Stimulated activated memory B cell treated with anti-CD40 and anti-IgM and Interleukin-4, amounts not matched to agents 10 μg/mL and 1 μg/mL and 100 μg/mL, for 72 hours (primary cell): ENCODE data around the gene ZCCHC7.
A peak's percentile ranks its signal among the peaks of the same experiment; 100 is the strongest.

Source experiments
- ATAC-seq: fragments of 150-1000 bp; cut with Tn5 transposase; 2 replicates; pipeline ENCODE4 v1.10.0; 2021
- H3K27ac Mint-ChIP-seq: one replicate; pipeline ENCODE4 v1.8.0; 2022; ENCODE audit warnings: mild to moderate bottlenecking, mixed read lengths
- H3K27me3 Mint-ChIP-seq: one replicate; pipeline ENCODE4 v1.8.0; 2022; ENCODE audit warnings: mixed read lengths
- H3K36me3 Mint-ChIP-seq: one replicate; pipeline ENCODE4 v1.8.0; 2022; ENCODE audit warnings: mixed read lengths
- H3K4me1 Mint-ChIP-seq: one replicate; pipeline ENCODE4 v1.8.0; 2022; ENCODE audit warnings: mixed read lengths
- H3K4me3 Mint-ChIP-seq: one replicate; pipeline ENCODE4 v1.8.0; 2022; ENCODE audit warnings: mild to moderate bottlenecking, moderate library complexity, mixed read lengths
- H3K9me3 Mint-ChIP-seq: one replicate; pipeline ENCODE4 v1.8.0; 2022; ENCODE audit warnings: mixed read lengths

Gene ZCCHC7

GRCh38 chr9:37327553-37327952 lies 207.2 kb downstream of the ZCCHC7 start:
- Mint-ChIP-seq H3K9me3 (no peaks in the 10 kb centered on the region), H3K4me3 (peak overlapping the region; percentile 48), H3K4me1 (peaks cover 44% of the 10 kb centered on the region), H3K27me3 (no peaks in the 10 kb centered on the region), H3K36me3 (no peaks in the 10 kb centered on the region), H3K27ac (peak overlapping the region; percentile 83)
- ATAC-seq = no peak

- no peaks in the 10 kb centered on the region for H3K27me3 Mint-ChIP-seq
- no peaks in the 10 kb centered on the region for H3K36me3 Mint-ChIP-seq
- no peak overlapping the region for H3K4me3 Mint-ChIP-seq
- peaks cover 36% of the 10 kb centered on the region for H3K4me1 Mint-ChIP-seq
- no peaks in the 10 kb centered on the region for H3K9me3 Mint-ChIP-seq
- ATAC-seq = no peak
- H3K27ac Mint-ChIP-seq = no peak overlapping the region
These were observed 208.3 kb downstream of the ZCCHC7 start for GRCh38 chr9:37328556-37329227.

DNA sequence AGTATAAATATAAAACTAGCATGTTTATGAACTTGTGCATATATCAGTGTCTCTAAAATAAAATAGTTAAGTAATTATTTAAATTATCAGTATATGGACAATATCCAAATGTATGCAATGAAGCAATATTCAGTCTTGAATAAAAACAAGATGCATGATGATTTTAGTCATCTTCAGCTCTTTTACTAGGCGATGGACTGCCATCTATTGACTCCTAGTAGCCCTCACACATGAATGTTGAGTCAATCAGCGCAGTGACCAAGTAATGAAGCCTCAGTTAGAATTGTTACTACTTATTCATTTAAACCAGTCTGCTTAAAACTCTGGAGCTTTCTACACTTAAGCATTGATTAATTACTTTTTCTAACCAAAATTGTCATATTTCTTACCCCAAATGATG lies 209.2 kb downstream of the ZCCHC7 start:
- peaks cover 27% of the 10 kb centered on the region for H3K4me1 Mint-ChIP-seq
- peak; percentile 58 for ATAC-seq
- H3K27ac Mint-ChIP-seq = no peak overlapping the region
- H3K36me3 Mint-ChIP-seq = no peaks in the 10 kb centered on the region
- H3K4me3 Mint-ChIP-seq = no peak overlapping the region
- no peaks in the 10 kb centered on the region for H3K27me3 Mint-ChIP-seq
- H3K9me3 Mint-ChIP-seq = no peaks in the 10 kb centered on the region

DNA sequence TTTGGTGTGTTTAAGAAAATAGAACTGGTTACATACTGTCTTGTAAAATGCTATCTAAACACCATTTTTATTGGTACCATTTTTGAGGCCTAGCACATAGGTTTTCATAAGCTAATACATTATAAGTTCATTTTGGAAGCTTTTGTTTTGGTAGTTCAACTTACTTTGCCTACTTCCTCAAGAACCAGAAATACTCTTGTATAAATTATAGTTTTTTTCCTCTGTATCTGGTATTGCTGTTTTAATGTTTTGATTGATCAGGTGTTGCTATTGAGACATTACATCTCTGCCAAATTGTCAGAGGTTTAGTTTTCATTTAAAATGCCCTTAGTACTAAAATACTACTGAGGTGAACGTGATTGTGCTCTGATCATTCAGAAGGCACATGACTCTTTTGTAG lies 211.5 kb downstream of the ZCCHC7 start:
- H3K9me3 Mint-ChIP-seq = no peaks in the 10 kb centered on the region
- no peaks in the 10 kb centered on the region for H3K27me3 Mint-ChIP-seq
- peaks cover 29% of the 10 kb centered on the region for H3K4me1 Mint-ChIP-seq
- no peak for ATAC-seq
- H3K27ac Mint-ChIP-seq = peak overlapping the region; percentile 40
- no peaks in the 10 kb centered on the region for H3K36me3 Mint-ChIP-seq
- H3K4me3 Mint-ChIP-seq = no peak overlapping the region

GRCh38 chr9:37332578-37332977 lies 212.2 kb downstream of the ZCCHC7 start:
- Mint-ChIP-seq H3K27me3 (no peaks in the 10 kb centered on the region), H3K4me1 (peaks cover 28% of the 10 kb centered on the region), H3K4me3 (no peak overlapping the region), H3K36me3 (no peaks in the 10 kb centered on the region), H3K9me3 (no peaks in the 10 kb centered on the region), H3K27ac (no peak overlapping the region)
- no peak for ATAC-seq

DNA sequence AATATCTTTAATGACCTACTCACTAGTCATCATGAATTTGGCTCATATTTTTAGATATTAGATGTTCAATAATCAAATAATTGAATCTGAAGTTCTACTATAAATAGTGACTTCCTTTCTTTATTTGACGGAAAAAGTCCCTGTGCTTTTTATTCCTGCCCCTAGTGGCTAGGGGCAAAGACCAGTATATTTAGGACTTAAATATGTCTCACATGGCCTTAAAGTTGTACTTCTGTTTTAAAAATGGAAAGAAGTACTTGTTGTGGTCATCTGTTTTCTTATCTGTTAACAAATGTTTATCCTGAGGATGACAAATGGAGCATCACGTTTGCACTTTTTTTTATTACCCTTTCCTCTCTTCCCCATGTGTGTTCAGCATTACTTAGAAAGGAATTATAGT lies 212.9 kb downstream of the ZCCHC7 start:
- Mint-ChIP-seq H3K4me3 (no peak overlapping the region), H3K36me3 (peaks cover 6% of the 10 kb centered on the region), H3K4me1 (peaks cover 30% of the 10 kb centered on the region), H3K9me3 (no peaks in the 10 kb centered on the region), H3K27me3 (no peaks in the 10 kb centered on the region), H3K27ac (no peak overlapping the region)
- no peak for ATAC-seq

GRCh38 chr9:37335238-37335637 lies 214.9 kb downstream of the ZCCHC7 start:
- no peak for ATAC-seq
- Mint-ChIP-seq H3K27me3 (no peaks in the 10 kb centered on the region), H3K4me3 (no peak overlapping the region), H3K27ac (no peak overlapping the region), H3K36me3 (peaks cover 10% of the 10 kb centered on the region), H3K9me3 (no peaks in the 10 kb centered on the region), H3K4me1 (peaks cover 36% of the 10 kb centered on the region)

DNA sequence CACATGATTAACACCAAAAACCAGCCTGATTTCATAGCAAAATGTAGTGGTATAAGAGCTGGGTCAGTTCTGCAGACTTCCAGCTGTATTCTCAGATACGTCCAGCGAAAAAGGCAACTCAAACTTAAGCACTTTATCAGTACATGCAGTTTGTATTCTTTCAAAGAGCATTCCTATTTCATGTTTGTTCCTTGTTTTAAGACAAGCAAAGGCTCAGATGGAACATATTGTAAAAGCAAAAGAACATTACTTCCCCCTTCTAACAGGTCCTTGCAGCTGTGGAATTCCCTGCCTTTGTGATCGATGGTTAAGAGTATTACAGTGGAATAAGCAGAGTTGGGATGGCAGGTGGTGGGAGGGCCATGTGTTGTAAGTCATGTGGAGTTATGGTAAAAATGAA lies 215.8 kb downstream of the ZCCHC7 start:
- no peak for ATAC-seq
- peak overlapping the region; percentile 76 for H3K27ac Mint-ChIP-seq
- H3K4me1 Mint-ChIP-seq = peaks cover 36% of the 10 kb centered on the region
- H3K9me3 Mint-ChIP-seq = no peaks in the 10 kb centered on the region
- peaks cover 10% of the 10 kb centered on the region for H3K36me3 Mint-ChIP-seq
- H3K4me3 Mint-ChIP-seq = no peak overlapping the region
- no peaks in the 10 kb centered on the region for H3K27me3 Mint-ChIP-seq

GRCh38 chr9:37337301-37337890 lies 217.0 kb downstream of the ZCCHC7 start:
- no peak for ATAC-seq
- H3K9me3 Mint-ChIP-seq = no peaks in the 10 kb centered on the region
- H3K27ac Mint-ChIP-seq = peak overlapping the region; percentile 76
- H3K36me3 Mint-ChIP-seq = peaks cover 10% of the 10 kb centered on the region
- H3K4me3 Mint-ChIP-seq = peak overlapping the region; percentile 35
- peaks cover 29% of the 10 kb centered on the region for H3K4me1 Mint-ChIP-seq
- H3K27me3 Mint-ChIP-seq = no peaks in the 10 kb centered on the region

- peaks cover 29% of the 10 kb centered on the region for H3K4me1 Mint-ChIP-seq
- no peaks in the 10 kb centered on the region for H3K9me3 Mint-ChIP-seq
- peak overlapping the region; percentile 35 for H3K4me3 Mint-ChIP-seq
- ATAC-seq = no peak
- H3K36me3 Mint-ChIP-seq = peaks cover 10% of the 10 kb centered on the region
- peak overlapping the region; percentile 76 for H3K27ac Mint-ChIP-seq
- no peaks in the 10 kb centered on the region for H3K27me3 Mint-ChIP-seq
These were observed 217.8 kb downstream of the ZCCHC7 start for GRCh38 chr9:37338218-37338617.

DNA sequence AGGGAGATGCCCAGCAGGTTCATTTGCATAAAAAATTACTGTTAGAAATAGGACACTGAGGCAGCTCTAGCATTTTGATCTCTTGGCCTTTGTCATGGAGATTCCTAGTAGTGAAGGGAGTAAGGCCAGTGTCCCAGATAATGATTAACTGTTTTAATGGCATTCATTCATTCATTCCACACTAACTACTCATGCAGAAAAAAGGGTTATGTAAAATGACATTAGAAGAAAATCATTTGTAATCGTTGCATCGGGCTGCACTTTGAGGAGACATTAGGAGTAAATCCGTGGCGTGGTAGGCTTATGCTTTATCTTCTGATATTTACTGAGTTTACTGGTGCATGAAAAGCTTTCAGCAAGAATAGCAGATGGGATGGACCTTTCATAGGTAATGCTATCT lies 219.5 kb downstream of the ZCCHC7 start:
- Mint-ChIP-seq H3K36me3 (peaks cover 19% of the 10 kb centered on the region), H3K4me1 (peaks cover 29% of the 10 kb centered on the region), H3K27ac (no peak overlapping the region), H3K4me3 (no peak overlapping the region), H3K9me3 (no peaks in the 10 kb centered on the region), H3K27me3 (no peaks in the 10 kb centered on the region)
- ATAC-seq = no peak

DNA sequence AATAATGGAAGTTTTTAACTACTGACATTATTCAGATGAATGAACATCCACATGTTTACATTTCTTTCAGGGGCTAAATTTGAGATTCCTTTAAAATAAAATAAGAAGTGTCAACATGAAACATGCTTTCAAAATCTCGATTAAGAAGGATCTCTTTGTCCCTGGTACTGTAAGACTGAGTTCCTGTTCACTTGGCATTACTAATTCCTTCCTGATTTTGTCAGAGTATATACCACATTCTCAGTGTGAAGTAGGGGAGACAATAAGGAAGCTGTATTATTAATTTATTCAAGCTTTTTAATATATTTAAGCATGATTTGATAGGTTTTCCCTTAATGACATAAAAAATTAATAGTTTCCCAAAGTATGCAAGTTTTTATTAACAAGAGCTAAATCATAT lies 220.6 kb downstream of the ZCCHC7 start:
- no peak overlapping the region for H3K27ac Mint-ChIP-seq
- H3K4me1 Mint-ChIP-seq = peaks cover 28% of the 10 kb centered on the region
- H3K36me3 Mint-ChIP-seq = peaks cover 22% of the 10 kb centered on the region
- H3K4me3 Mint-ChIP-seq = no peak overlapping the region
- H3K9me3 Mint-ChIP-seq = no peaks in the 10 kb centered on the region
- H3K27me3 Mint-ChIP-seq = no peaks in the 10 kb centered on the region
- no peak for ATAC-seq

GRCh38 chr9:37341704-37342103 lies 221.3 kb downstream of the ZCCHC7 start:
- H3K36me3 Mint-ChIP-seq = peaks cover 22% of the 10 kb centered on the region
- H3K4me3 Mint-ChIP-seq = no peak overlapping the region
- no peak overlapping the region for H3K27ac Mint-ChIP-seq
- no peaks in the 10 kb centered on the region for H3K9me3 Mint-ChIP-seq
- H3K4me1 Mint-ChIP-seq = peaks cover 21% of the 10 kb centered on the region
- no peaks in the 10 kb centered on the region for H3K27me3 Mint-ChIP-seq
- no peak for ATAC-seq

GRCh38 chr9:37342493-37342892 lies 222.1 kb downstream of the ZCCHC7 start:
- no peaks in the 10 kb centered on the region for H3K27me3 Mint-ChIP-seq
- no peaks in the 10 kb centered on the region for H3K9me3 Mint-ChIP-seq
- peaks cover 14% of the 10 kb centered on the region for H3K4me1 Mint-ChIP-seq
- H3K4me3 Mint-ChIP-seq = no peak overlapping the region
- ATAC-seq = no peak
- no peak overlapping the region for H3K27ac Mint-ChIP-seq
- peaks cover 22% of the 10 kb centered on the region for H3K36me3 Mint-ChIP-seq

DNA sequence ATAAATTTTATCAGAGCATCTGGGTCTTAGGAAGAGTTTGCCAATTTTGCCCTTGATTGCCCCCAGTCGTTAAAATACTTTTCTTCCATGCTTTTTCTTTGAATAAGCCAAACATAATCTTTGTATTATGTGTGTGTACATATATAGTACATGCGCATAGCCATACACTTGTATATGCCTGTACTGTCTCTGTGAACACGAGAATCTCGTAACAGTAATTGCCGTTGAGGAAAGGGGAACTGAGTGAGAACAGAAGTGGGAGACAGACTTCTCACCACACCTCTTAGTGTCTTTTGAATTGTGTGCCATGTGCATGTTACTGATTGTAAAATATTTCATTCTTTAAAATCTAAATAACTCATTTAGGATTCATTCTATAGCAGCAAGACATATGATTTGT lies 222.5 kb downstream of the ZCCHC7 start:
- Mint-ChIP-seq H3K27me3 (no peaks in the 10 kb centered on the region), H3K4me3 (no peak overlapping the region), H3K9me3 (no peaks in the 10 kb centered on the region), H3K27ac (no peak overlapping the region), H3K4me1 (peaks cover 14% of the 10 kb centered on the region), H3K36me3 (peaks cover 23% of the 10 kb centered on the region)
- ATAC-seq = peak; percentile 67

DNA sequence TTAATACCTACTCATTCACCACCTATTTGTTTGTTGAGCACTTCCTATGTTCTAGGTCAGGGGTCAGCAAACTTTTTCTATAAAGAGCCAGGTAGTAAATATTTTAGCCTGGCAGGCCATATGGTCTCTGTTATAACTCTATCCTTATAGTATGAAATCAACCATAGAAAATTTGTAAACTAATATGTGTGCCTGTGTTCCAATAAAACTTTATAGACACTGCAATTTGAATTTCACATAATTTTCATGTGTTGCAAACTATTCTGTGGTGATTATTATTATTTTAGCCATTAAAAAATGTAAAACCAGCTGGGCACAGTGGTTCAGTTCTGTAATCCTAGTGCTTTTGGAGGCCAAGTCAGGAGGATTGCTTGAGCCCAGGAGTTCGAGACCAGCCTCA lies 223.3 kb downstream of the ZCCHC7 start:
- ATAC-seq = no peak
- H3K27me3 Mint-ChIP-seq = no peaks in the 10 kb centered on the region
- H3K9me3 Mint-ChIP-seq = no peaks in the 10 kb centered on the region
- H3K4me1 Mint-ChIP-seq = peaks cover 14% of the 10 kb centered on the region
- no peak overlapping the region for H3K27ac Mint-ChIP-seq
- no peak overlapping the region for H3K4me3 Mint-ChIP-seq
- peaks cover 24% of the 10 kb centered on the region for H3K36me3 Mint-ChIP-seq
